RWPE1 (cell line): ENCODE results near the gene CISD1.

Source experiments
- CTCF ChIA-PET: fragments of 350-600 bp; sonication (Branson Sonifier 250); formaldehyde crosslinking; extraction: SDS; loops from one replicate; lab custom pipeline; 2021; lab: Yijun Ruan, JAX
- POLR2A ChIA-PET: fragments of 400-600 bp; formaldehyde crosslinking; extraction: SDS; loops from one replicate; lab custom pipeline; 2020; ENCODE audit warnings: antibody characterized with exemption; ENCODE audit not compliant: low non-redundant PET; lab: Yijun Ruan, JAX
- DNase-seq: peaks from one replicate; pipeline ENCODE4 v3.0.0; 2012; ENCODE audit warnings: low spot score
- H3K27ac ChIP-seq: fragments of 450-650 bp; 2 replicates; pipeline ENCODE4 v1.5.1; 2017
- TF ChIP-seq, protein P1 (sequence below): fragments of 450-650 bp; conservative IDR thresholded peaks from 2 replicates; pipeline ENCODE4 v1.5.1; 2017; ENCODE audit warnings: low read depth, mild to moderate bottlenecking

CISD1 gene

DNA sequence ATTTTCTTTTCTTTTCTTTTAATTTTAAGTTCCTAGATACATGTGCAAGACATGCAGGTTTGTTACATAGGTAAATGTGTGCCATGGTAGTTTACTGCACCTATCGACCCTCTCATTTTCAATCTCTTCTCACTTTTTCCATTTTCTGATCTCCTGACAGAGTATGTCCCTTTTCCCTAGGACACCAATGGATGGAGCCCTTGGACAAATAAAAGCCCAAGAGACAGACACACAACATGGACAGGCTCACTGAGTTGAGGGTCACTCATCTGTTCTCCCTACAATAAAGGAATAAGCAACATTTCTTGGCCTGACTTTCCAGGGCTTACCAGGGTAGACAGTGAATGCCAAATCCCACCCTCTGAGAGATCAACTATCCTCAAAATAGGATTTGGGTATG is 50.6 kb downstream of the CISD1 start:
- ChIA-PET POLR2A (no interaction called here), CTCF (no interaction called here)
- no peak for DNase-seq
- TF ChIP-seq, protein P1, sequence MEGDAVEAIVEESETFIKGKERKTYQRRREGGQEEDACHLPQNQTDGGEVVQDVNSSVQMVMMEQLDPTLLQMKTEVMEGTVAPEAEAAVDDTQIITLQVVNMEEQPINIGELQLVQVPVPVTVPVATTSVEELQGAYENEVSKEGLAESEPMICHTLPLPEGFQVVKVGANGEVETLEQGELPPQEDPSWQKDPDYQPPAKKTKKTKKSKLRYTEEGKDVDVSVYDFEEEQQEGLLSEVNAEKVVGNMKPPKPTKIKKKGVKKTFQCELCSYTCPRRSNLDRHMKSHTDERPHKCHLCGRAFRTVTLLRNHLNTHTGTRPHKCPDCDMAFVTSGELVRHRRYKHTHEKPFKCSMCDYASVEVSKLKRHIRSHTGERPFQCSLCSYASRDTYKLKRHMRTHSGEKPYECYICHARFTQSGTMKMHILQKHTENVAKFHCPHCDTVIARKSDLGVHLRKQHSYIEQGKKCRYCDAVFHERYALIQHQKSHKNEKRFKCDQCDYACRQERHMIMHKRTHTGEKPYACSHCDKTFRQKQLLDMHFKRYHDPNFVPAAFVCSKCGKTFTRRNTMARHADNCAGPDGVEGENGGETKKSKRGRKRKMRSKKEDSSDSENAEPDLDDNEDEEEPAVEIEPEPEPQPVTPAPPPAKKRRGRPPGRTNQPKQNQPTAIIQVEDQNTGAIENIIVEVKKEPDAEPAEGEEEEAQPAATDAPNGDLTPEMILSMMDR: no peak
- no peak overlapping the region for H3K27ac ChIP-seq

DNA sequence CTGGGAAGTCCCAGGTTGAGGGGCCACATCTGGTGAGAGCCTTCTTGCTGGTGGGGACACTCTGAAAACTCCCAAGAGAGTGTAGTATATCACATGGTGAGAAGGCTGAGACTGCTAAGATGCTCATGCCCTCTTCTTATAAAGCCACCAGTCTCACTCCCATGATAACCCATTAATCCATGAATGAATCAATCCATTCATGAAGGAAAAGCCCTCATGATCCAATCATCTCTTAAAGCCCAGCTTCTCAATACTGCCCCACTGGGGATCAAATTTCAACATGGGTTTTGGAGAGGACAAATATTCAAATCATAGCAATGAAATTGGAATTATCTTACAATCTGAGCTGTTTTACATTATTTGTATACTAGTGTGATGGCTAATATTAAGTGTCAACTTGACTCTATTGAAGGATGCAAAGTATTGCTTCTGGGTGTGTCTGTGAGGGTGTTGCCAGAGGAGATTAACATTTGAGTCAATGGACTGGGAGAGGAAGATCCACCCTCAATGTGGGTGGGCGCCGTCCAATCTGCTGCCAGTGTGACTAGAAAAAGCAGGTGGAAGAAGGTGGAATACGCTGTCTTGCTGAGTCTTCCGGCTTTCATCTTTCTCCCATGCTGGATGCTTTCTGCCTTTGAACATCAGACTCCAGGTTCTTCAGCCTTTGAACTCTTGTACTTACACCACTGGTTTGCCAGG is 51.5 kb downstream of the CISD1 start:
- CTCF ChIA-PET: no interaction called here
- H3K27ac ChIP-seq: no peak overlapping the region
- no peak for DNase-seq
- POLR2A ChIA-PET: no interaction called here
- TF ChIP-seq, protein P1: no peak

DNA sequence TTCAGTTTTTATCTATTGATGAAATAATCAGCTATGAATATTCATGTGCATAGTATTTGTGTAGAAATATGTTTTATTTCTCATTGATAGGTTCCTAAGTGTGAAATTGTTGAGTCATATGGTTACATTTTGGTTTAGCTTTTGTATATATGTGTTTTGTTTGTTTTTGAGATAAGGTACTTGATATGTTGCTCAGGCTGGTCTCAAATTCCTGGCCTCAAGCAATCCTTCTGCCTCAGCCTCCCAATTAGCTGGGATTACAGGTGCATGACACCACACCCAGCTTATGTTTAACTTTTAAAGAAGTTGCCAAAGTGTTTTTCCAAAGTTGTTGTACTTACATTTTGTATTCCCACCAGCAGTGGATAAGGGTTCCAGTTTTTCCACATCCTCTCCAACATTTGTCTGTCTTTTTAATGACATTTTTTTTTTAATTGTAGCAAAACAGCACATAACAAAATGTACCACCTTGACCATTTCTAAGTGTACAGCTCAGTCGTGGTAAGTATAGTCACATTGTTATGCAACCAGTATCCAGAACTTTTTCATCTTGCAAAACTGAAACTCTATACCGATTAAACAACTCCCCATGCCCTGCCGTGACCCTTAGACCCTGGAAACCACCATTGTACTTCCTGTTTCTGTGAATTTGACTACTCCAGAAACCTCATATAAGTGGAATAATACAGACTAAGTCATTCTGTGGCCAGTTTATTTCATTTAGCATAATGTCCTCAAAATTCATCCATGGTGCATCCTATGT is 53.3 kb downstream of the CISD1 start:
- TF ChIP-seq, protein P1: no peak
- DNase-seq: no peak
- H3K27ac ChIP-seq: no peak overlapping the region
- POLR2A ChIA-PET: no interaction called here
- CTCF ChIA-PET: no interaction called here

DNA sequence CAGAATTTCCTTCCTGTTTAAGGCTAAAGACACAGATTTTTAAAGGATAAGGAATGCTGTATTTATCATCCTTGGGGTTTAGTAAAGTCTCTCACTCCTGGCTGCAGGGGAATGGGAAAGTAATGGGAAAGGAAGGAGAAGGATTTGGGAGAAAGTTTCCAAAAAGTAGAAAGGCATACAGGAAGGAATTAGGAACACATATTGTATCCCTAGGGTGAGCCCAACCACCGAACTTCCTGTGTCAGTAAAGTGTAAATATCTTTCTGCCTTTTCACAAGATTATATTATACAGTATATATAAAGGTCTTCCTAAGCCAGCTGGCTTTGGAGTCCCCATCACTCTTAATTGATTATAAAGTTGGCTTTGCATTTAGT is 53.9 kb downstream of the CISD1 start:
- no peak for DNase-seq
- TF ChIP-seq, protein P1: no peak
- ChIA-PET POLR2A (no interaction called here), CTCF (no interaction called here)
- no peak overlapping the region for H3K27ac ChIP-seq

DNA sequence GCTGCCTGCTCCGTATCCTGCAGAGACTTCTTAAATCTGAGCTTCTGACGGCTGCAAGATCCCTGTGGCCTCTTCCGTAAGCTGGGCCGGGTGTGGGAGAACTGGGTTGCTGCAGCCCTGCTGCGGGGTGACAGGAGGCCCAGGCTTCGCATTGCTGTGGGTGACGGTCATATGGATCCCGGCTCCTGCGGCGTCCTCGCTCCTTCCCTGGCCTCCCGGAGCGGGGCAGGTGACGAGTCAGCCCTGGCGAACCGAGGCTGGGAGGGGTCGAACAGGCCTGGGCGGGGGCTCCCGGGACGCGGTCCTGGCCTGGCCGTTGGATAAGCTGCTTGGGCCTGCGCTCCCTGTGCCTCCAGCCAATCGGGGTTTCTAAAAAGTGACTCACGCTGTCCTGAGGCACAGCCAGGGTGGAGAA is 58.0 kb downstream of the CISD1 start:
- TF ChIP-seq, protein P1: no peak
- CTCF ChIA-PET: no interaction called here
- H3K27ac ChIP-seq: no peak overlapping the region
- DNase-seq: no peak
- POLR2A ChIA-PET: no interaction called here

DNA sequence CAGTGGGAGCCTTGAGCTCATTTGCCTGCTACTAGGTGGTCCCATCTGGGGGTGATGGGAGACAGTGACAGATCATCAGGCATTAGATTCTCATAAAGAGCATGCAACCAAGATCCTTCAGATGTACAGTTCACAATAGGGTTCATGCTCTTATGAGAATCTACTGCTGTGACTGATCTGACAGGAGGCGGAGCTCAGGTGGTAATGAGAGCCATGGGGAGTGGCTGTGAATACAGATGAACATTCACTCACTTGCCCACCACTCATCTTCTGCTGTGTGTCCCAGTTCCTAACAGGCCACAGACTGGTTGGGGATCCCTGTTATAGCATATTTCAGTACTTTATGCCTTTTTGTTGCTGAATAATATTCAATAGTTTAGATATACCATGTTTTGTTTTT is 59.3 kb downstream of the CISD1 start:
- CTCF ChIA-PET: no interaction called here
- POLR2A ChIA-PET: no interaction called here
- no peak for DNase-seq
- TF ChIP-seq, protein P1: no peak
- H3K27ac ChIP-seq: no peak overlapping the region
